SK-N-SH treated with all-trans-retinoic acid at 6 μM for 48 hours (cell line): ENCODE data around the gene SPATA21.
"Not testable (repeated sequence)": the region's sequence is repeated elsewhere in the genome, so short reads cannot be mapped to it uniquely, and the experiment has no call there.

Experiments
- ATAC-seq: fragments of 200-7000 bp; cut with Tn5 transposase; 3 replicates; pipeline ENCODE4 v1.9.1; 2020; ENCODE audit warnings: mild to moderate bottlenecking, moderate library complexity
- ARNTL ChIP-seq: fragments of 450-650 bp; formaldehyde crosslinking; IDR thresholded peaks from 2 replicates; pipeline ENCODE4 v1.5.0; 2020; ENCODE audit warnings: low read depth, mild to moderate bottlenecking, moderate library complexity, borderline replicate concordance
- BACH2 ChIP-seq: fragments of 250-450 bp; sonication (Bioruptor Pico); IDR thresholded peaks from 2 replicates; pipeline ENCODE4 v1.9.0; 2021; ENCODE audit warnings: mild to moderate bottlenecking, borderline replicate concordance
- CREB5 ChIP-seq: fragments of 250-450 bp; sonication (Bioruptor Pico); IDR thresholded peaks from 2 replicates; pipeline ENCODE4 v1.5.1; 2020; ENCODE audit warnings: low read depth, mild to moderate bottlenecking, moderate library complexity
- CSRNP3 ChIP-seq: fragments of 250-450 bp; sonication (Bioruptor Pico); IDR thresholded peaks from 2 replicates; pipeline ENCODE4 v1.5.1; 2021; ENCODE audit warnings: mild to moderate bottlenecking, moderate library complexity
- ISL1 ChIP-seq: fragments of 250-450 bp; sonication (Bioruptor Pico); IDR thresholded peaks from 2 replicates; pipeline ENCODE4 v2.1.2; 2022; ENCODE audit warnings: mild to moderate bottlenecking, moderate library complexity
- PATZ1 ChIP-seq: fragments of 250-450 bp; sonication (Bioruptor Pico); IDR thresholded peaks from 2 replicates; pipeline ENCODE4 v1.8.0; 2020; ENCODE audit warnings: mild to moderate bottlenecking, moderate library complexity, borderline replicate concordance
- PPARA ChIP-seq: fragments of 250-450 bp; sonication (Bioruptor Pico); IDR thresholded peaks from 2 replicates; pipeline ENCODE4 v1.5.0; 2020; ENCODE audit warnings: mild to moderate bottlenecking, borderline replicate concordance
- RARB ChIP-seq: fragments of 250-450 bp; sonication (Bioruptor Pico); IDR thresholded peaks from 2 replicates; pipeline ENCODE4 v1.8.0; 2021; ENCODE audit warnings: mild to moderate bottlenecking, moderate library complexity
- TCF4 ChIP-seq: fragments of 250-450 bp; sonication (Bioruptor Pico); IDR thresholded peaks from 2 replicates; pipeline ENCODE4 v1.8.0; 2021; ENCODE audit warnings: mild to moderate bottlenecking, moderate library complexity, borderline replicate concordance
- TOX ChIP-seq: fragments of 250-450 bp; sonication (Bioruptor Pico); IDR thresholded peaks from 2 replicates; pipeline ENCODE4 v1.8.0; 2021; ENCODE audit warnings: mild to moderate bottlenecking, moderate library complexity, borderline replicate concordance
- ZC3H10 ChIP-seq: fragments of 250-450 bp; sonication (Bioruptor Pico); IDR thresholded peaks from 2 replicates; pipeline ENCODE4 v1.5.1; 2021; ENCODE audit warnings: mild to moderate bottlenecking, moderate library complexity
- ZFP3 ChIP-seq: fragments of 250-450 bp; sonication (Bioruptor Pico); IDR thresholded peaks from 2 replicates; pipeline ENCODE4 v1.5.0; 2020; ENCODE audit warnings: mild to moderate bottlenecking, moderate library complexity
- ZFP30 ChIP-seq: fragments of 450-650 bp; formaldehyde crosslinking; IDR thresholded peaks from 2 replicates; pipeline ENCODE4 v1.5.0; 2022; ENCODE audit warnings: mild to moderate bottlenecking, moderate library complexity
- ZNF565 ChIP-seq: fragments of 450-650 bp; formaldehyde crosslinking; conservative IDR thresholded peaks from 2 replicates; pipeline ENCODE4 v1.5.0; 2020; ENCODE audit warnings: low read depth, mild to moderate bottlenecking, moderate library complexity
- ZNF70 ChIP-seq: fragments of 450-650 bp; formaldehyde crosslinking; IDR thresholded peaks from 2 replicates; pipeline ENCODE4 v1.5.0; 2020; ENCODE audit warnings: mild to moderate bottlenecking, moderate library complexity
- TF ChIP-seq, protein P1 (sequence below): fragments of 250-450 bp; sonication (Bioruptor Pico); IDR thresholded peaks from 2 replicates; pipeline ENCODE4 v1.5.0; 2020; ENCODE audit warnings: mild to moderate bottlenecking, moderate library complexity
- TF ChIP-seq, protein P2 (sequence below): fragments of 250-450 bp; sonication (Bioruptor Pico); IDR thresholded peaks from 2 replicates; pipeline ENCODE4 v1.8.0; 2021; ENCODE audit warnings: low read depth, mild to moderate bottlenecking, moderate library complexity, borderline replicate concordance

The SPATA21 gene

GRCh38 chr1:16436946-16437474 lies at the start of gene SPATA21:
TSS of gene SPATA21 (minus strand) at chr1:16437424. CDS start at chr1:16431371, 6,053 bp downstream.
- TF ChIP-seq ZNF565 (CRISPR knock-in tag) = no peak
- no peak for ATAC-seq

- not testable (repeated sequence) for ATAC-seq
These were observed 49.8 kb upstream of the SPATA21 start for GRCh38 chr1:16487011-16487410.

DNA sequence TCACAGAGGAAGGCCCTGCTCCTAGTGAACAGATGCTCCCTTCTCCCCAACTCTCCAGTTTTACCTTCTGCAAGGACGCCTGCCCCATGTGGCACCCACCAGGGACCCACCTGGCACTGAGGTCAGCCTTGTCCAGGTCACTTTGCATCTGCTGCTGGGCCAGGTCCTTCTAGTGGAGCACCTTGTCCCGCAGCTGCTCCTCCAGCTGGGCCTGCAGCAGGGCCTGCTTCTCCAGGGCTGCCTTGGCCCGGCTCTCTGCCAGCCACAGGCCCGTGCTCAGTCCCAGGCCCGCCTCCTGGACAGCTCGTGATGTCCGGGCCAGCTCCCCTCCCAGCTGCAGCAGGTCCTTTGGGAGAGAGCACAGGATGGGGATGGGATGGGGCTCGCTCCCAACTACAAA lies 49.1 kb upstream of the SPATA21 start:
- not testable (repeated sequence) for ATAC-seq

- no peak for TF ChIP-seq CREB5 (CRISPR knock-in tag)
- TF ChIP-seq, all 23 proteins: peak for 0
These were observed 47.7 kb upstream of the SPATA21 start for GRCh38 chr1:16484931-16485330.

DNA sequence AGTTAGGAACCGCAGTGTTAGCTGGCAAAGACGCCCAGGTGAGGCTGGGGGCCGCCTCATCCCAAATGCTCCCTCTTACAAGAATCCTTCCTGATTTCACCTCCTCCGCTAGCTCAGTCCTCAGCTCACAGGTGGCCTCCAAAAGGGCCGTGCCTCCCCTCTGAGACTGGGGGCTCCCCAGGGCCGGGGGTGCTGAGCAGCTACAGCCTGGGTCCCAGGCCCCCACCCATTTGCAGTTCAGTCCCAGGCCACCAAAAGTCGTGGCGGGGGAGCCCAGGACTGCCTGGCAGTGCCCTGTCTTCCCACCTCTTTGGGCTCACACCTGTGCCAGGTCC lies 47.2 kb upstream of the SPATA21 start:
- TF ChIP-seq PPARA (CRISPR knock-in tag) = no peak
- TF ChIP-seq TOX = no peak
- no peak for TF ChIP-seq ARNTL (CRISPR knock-in tag)
- TF ChIP-seq, protein P1, sequence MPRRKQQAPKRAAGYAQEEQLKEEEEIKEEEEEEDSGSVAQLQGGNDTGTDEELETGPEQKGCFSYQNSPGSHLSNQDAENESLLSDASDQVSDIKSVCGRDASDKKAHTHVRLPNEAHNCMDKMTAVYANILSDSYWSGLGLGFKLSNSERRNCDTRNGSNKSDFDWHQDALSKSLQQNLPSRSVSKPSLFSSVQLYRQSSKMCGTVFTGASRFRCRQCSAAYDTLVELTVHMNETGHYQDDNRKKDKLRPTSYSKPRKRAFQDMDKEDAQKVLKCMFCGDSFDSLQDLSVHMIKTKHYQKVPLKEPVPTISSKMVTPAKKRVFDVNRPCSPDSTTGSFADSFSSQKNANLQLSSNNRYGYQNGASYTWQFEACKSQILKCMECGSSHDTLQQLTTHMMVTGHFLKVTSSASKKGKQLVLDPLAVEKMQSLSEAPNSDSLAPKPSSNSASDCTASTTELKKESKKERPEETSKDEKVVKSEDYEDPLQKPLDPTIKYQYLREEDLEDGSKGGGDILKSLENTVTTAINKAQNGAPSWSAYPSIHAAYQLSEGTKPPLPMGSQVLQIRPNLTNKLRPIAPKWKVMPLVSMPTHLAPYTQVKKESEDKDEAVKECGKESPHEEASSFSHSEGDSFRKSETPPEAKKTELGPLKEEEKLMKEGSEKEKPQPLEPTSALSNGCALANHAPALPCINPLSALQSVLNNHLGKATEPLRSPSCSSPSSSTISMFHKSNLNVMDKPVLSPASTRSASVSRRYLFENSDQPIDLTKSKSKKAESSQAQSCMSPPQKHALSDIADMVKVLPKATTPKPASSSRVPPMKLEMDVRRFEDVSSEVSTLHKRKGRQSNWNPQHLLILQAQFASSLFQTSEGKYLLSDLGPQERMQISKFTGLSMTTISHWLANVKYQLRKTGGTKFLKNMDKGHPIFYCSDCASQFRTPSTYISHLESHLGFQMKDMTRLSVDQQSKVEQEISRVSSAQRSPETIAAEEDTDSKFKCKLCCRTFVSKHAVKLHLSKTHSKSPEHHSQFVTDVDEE (CRISPR knock-in tag) = no peak
- TF ChIP-seq ZNF565 (CRISPR knock-in tag) = no peak
- TF ChIP-seq ISL1 (CRISPR knock-in tag) = no peak
- no peak for TF ChIP-seq BACH2 (CRISPR knock-in tag)
- no peak for TF ChIP-seq ZFP3
- TF ChIP-seq TCF4 (CRISPR knock-in tag) = no peak
- no peak for TF ChIP-seq ZNF70
- TF ChIP-seq, protein P2, sequence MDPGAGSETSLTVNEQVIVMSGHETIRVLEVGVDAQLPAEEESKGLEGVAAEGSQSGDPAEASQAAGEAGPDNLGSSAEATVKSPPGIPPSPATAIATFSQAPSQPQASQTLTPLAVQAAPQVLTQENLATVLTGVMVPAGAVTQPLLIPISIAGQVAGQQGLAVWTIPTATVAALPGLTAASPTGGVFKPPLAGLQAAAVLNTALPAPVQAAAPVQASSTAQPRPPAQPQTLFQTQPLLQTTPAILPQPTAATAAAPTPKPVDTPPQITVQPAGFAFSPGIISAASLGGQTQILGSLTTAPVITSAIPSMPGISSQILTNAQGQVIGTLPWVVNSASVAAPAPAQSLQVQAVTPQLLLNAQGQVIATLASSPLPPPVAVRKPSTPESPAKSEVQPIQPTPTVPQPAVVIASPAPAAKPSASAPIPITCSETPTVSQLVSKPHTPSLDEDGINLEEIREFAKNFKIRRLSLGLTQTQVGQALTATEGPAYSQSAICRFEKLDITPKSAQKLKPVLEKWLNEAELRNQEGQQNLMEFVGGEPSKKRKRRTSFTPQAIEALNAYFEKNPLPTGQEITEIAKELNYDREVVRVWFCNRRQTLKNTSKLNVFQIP = no peak
- TF ChIP-seq CREB5 (CRISPR knock-in tag) = no peak
- TF ChIP-seq CSRNP3 (CRISPR knock-in tag) = no peak
- TF ChIP-seq ZFP30 (CRISPR knock-in tag) = no peak
- no peak for TF ChIP-seq PATZ1 (CRISPR knock-in tag)
- TF ChIP-seq ZC3H10 (CRISPR knock-in tag) = no peak
- no peak for TF ChIP-seq RARB (CRISPR knock-in tag)

More at GRCh38 chr1:16484931-16485330, 47.7 kb upstream of the SPATA21 start:
- no peak; the same call in 2 of the 3 replicates for ATAC-seq

DNA sequence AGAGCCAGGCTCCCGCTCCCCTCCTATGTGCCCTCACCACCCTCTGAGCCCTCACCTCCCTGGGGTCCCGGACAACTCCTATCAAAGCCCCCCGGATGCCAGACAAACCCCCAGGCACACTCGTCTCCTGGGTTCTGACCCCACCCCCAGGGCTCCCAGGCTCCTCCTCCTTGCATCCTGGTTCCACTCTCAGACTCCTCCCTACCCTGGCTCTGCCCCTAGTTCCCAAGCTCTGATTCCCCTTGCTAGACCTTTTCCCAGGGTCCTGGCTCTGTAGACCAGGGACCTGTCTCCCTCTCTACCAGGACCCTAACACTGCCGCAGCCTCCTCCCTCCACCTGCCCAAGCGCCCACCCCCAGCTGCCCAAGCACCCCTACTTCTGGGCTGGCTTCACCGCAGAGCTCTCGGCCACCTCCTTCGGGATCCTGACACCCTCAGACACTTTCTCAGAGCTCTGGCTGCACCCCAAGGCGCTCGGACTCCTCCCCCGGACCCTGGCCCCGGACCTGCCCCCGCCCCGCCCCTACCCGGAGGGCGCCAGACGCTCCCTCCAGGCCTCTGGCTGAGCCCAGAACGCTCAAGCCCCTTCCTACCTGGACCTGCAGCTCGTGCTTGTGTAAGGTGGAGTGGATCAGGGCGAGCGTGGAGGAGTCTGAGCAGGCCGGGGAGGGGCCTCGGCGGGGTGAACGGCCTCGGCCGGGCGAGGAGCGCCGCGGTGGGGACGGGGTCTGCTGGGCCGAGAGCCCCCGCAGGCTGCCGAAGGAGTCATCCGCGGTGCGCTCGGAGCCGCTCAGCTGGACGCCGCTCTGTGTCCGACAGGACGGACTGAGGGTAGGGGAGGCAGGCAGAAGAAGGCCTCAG lies 46.6 kb upstream of the SPATA21 start:
- peak; percentile 48; the same call in 2 of the 3 replicates for ATAC-seq

More for the DNA sequence above, 47.2 kb upstream of the SPATA21 start:
- no peak for ATAC-seq

DNA sequence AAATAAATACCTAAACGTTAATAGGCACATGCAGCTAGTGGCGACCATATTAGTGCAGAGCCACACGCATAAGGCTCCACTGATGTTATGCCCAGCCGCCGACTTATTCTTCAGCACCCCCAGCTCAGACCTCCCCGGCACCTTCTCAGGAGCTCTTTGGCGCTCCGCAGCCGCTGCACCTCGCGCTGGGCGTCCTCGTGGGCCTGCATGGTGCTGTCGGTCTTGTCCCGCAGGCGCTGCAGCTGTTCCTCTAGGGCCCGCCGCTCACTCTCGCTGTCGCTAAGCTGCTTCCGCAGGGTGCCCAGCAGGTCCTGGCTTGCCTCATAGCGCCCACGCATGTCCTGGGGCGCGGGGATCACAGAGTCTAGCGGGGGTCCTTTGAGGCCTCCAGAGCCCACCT lies 45.9 kb upstream of the SPATA21 start:
- ATAC-seq = not testable (repeated sequence)
